GM19035 (cell line): ENCODE results near the gene EML6.
"Not testable (repeated sequence)": the region's sequence is repeated elsewhere in the genome, so short reads cannot be mapped to it uniquely, and the experiment has no call there.

Source experiments
- ATAC-seq: cut with Tn5 transposase; IDR thresholded peaks from one replicate; pipeline ENCODE4 v1.9.1; 2021; ENCODE audit not compliant: unreplicated experiment

The EML6 gene

GRCh38 chr2:54841500-54841899 is 118.0 kb downstream of the EML6 start:
- not testable (repeated sequence) for ATAC-seq

- no peak for ATAC-seq
These were observed 121.6 kb downstream of the EML6 start for GRCh38 chr2:54845094-54845493.

GRCh38 chr2:54845514-54845913 is 122.1 kb downstream of the EML6 start:
- no peak for ATAC-seq

GRCh38 chr2:54850171-54851122 is 127.0 kb downstream of the EML6 start:
- no peak for ATAC-seq

- ATAC-seq = no peak
These were observed 130.3 kb downstream of the EML6 start for GRCh38 chr2:54853616-54854310.

- ATAC-seq = no peak
These were observed 132.0 kb downstream of the EML6 start for GRCh38 chr2:54855434-54855833.

- no peak for ATAC-seq
These were observed 134.7 kb downstream of the EML6 start for GRCh38 chr2:54858021-54858681.

GRCh38 chr2:54859416-54859815 is 136.0 kb downstream of the EML6 start:
- no peak for ATAC-seq

- ATAC-seq = no peak
These were observed 136.7 kb downstream of the EML6 start for GRCh38 chr2:54859997-54860701.

GRCh38 chr2:54862229-54862628 is 138.8 kb downstream of the EML6 start:
- no peak for ATAC-seq

GRCh38 chr2:54862742-54863141 is 139.3 kb downstream of the EML6 start:
- ATAC-seq = no peak

GRCh38 chr2:54863660-54864059 is 140.2 kb downstream of the EML6 start:
- ATAC-seq = no peak

GRCh38 chr2:54864096-54864495 is 140.6 kb downstream of the EML6 start:
- no peak for ATAC-seq

GRCh38 chr2:54864727-54865126 is 141.3 kb downstream of the EML6 start:
- ATAC-seq = no peak

GRCh38 chr2:54866179-54866578 is 142.7 kb downstream of the EML6 start:
- ATAC-seq = no peak

GRCh38 chr2:54866868-54867267 is 143.4 kb downstream of the EML6 start:
- ATAC-seq = peak; percentile 83

- peak; percentile 41 for ATAC-seq
These were observed 144.0 kb downstream of the EML6 start for GRCh38 chr2:54867457-54867856.

- no peak for ATAC-seq
These were observed 148.1 kb downstream of the EML6 start for GRCh38 chr2:54871457-54872107.

- ATAC-seq = no peak
These were observed 149.3 kb downstream of the EML6 start for GRCh38 chr2:54872780-54873179.

GRCh38 chr2:54873236-54873635 is 149.8 kb downstream of the EML6 start:
- not testable (repeated sequence) for ATAC-seq
